Loucy (cell line): ENCODE measurements around the gene PDE6B.

Experiments
- H2AFZ ChIP-seq: fragments of 200-600 bp; sonication (generic); 2 replicates; pipeline ENCODE4 v1.6.0; 2016; ENCODE audit warnings: antibody characterized with exemption, mild to moderate bottlenecking, low read length, moderate library complexity
- H3F3A ChIP-seq: fragments of 200-600 bp; 2 replicates; pipeline ENCODE4 v1.6.0; 2016; ENCODE audit warnings: antibody characterized with exemption, low read depth, mild to moderate bottlenecking
- H3K27me3 ChIP-seq: fragments of 200-600 bp; sonication (generic); 2 replicates; pipeline ENCODE4 v1.6.1; 2014; ENCODE audit warnings: low read length, mild to moderate bottlenecking; ENCODE audit not compliant: insufficient read depth, poor library complexity, severe bottlenecking
- H3K36me3 ChIP-seq: fragments of 200-600 bp; sonication (generic); 2 replicates; pipeline ENCODE4 v1.6.1; 2016; ENCODE audit warnings: low read length; ENCODE audit not compliant: insufficient read depth
- H3K4me1 ChIP-seq: fragments of 200-600 bp; sonication (generic); 2 replicates; pipeline ENCODE4 v1.5.1; 2014; ENCODE audit warnings: low read length, mild to moderate bottlenecking; ENCODE audit not compliant: insufficient read depth, poor library complexity, severe bottlenecking
- H3K4me2 ChIP-seq: fragments of 200-600 bp; sonication (generic); 2 replicates; pipeline ENCODE4 v1.6.0; 2014; ENCODE audit warnings: antibody characterized with exemption, low read length, low read depth, mild to moderate bottlenecking; ENCODE audit not compliant: poor library complexity, severe bottlenecking
- H3K4me3 ChIP-seq: fragments of 200-600 bp; sonication (generic); 2 replicates; pipeline ENCODE4 v1.5.1; 2014; ENCODE audit warnings: low read length, mild to moderate bottlenecking, mixed read lengths; ENCODE audit not compliant: poor library complexity, severe bottlenecking
- H3K79me2 ChIP-seq: fragments of 200-600 bp; sonication (generic); 2 replicates; pipeline ENCODE4 v1.6.1; 2014; ENCODE audit warnings: low read length; ENCODE audit not compliant: insufficient read depth
- H3K9ac ChIP-seq: fragments of 200-600 bp; sonication (generic); 2 replicates; pipeline ENCODE4 v1.6.0; 2014; ENCODE audit warnings: mild to moderate bottlenecking, low read depth, low read length, moderate library complexity; ENCODE audit not compliant: poor library complexity, severe bottlenecking
- H3K9me2 ChIP-seq: fragments of 200-600 bp; sonication (generic); replicated peaks from 2 replicates; pipeline ENCODE4 v1.6.1; 2016; ENCODE audit warnings: low read depth, low read length, mixed read lengths
- H3K9me3 ChIP-seq: fragments of 200-600 bp; sonication (generic); 2 replicates; pipeline ENCODE4 v1.6.1; 2014; ENCODE audit warnings: mild to moderate bottlenecking, antibody characterized with exemption, low read length, low read depth; ENCODE audit not compliant: insufficient read depth
- H4K20me1 ChIP-seq: fragments of 200-600 bp; sonication (generic); 2 replicates; pipeline ENCODE4 v1.6.0; 2014; ENCODE audit warnings: antibody characterized with exemption, low read length, mild to moderate bottlenecking; ENCODE audit not compliant: insufficient read depth, poor library complexity, severe bottlenecking
- CTCF ChIP-seq: fragments of 200-600 bp; sonication (generic); conservative IDR thresholded peaks from 2 replicates; pipeline ENCODE4 v1.5.1; 2014; ENCODE audit warnings: mild to moderate bottlenecking, antibody characterized with exemption, low read length
- EZH2phosphoT487 ChIP-seq: fragments of 200-600 bp; IDR thresholded peaks from 2 replicates; pipeline ENCODE4 v1.6.1; 2018; ENCODE audit warnings: antibody characterized with exemption, mild to moderate bottlenecking, moderate library complexity, borderline replicate concordance

Gene PDE6B

GRCh38 chr4:685679-686412, 60.5 kb downstream of the PDE6B start:
- Histone ChIP-seq H3K4me2 (no peak overlapping the region), H4K20me1 (no peaks in the 10 kb centered on the region), H2AFZ (no peak overlapping the region), H3K36me3 (no peaks in the 10 kb centered on the region), H3K9me3 (no peaks in the 10 kb centered on the region; the same call in 1 of the 2 replicates), H3K9ac (no peak overlapping the region), H3K27me3 (no peaks in the 10 kb centered on the region), H3K4me3 (no peak overlapping the region), H3K4me1 (no peaks in the 10 kb centered on the region), H3F3A (no peaks in the 10 kb centered on the region), H3K9me2 (no peaks in the 10 kb centered on the region), H3K79me2 (no peaks in the 10 kb centered on the region)
- TF ChIP-seq CTCF (no peak), EZH2phosphoT487 (no peak)

GRCh38 chr4:686413-687040, 61.2 kb downstream of the PDE6B start:
- no peaks in the 10 kb centered on the region for H3K36me3 ChIP-seq
- no peak overlapping the region for H3K4me3 ChIP-seq
- no peak for TF ChIP-seq EZH2phosphoT487
- TF ChIP-seq CTCF, result no peak
- H4K20me1 ChIP-seq, result no peaks in the 10 kb centered on the region
- no peaks in the 10 kb centered on the region for H3K27me3 ChIP-seq
- no peaks in the 10 kb centered on the region for H3F3A ChIP-seq
- no peaks in the 10 kb centered on the region for H3K79me2 ChIP-seq
- H3K4me2 ChIP-seq, result no peak overlapping the region
- no peaks in the 10 kb centered on the region for H3K9me2 ChIP-seq
- H3K9ac ChIP-seq, result no peak overlapping the region
- no peak overlapping the region for H2AFZ ChIP-seq
- H3K9me3 ChIP-seq, result no peaks in the 10 kb centered on the region; the same call in 1 of the 2 replicates
- H3K4me1 ChIP-seq, result no peaks in the 10 kb centered on the region

GRCh38 chr4:687048-687970, 61.9 kb downstream of the PDE6B start:
- TF ChIP-seq EZH2phosphoT487, result no peak
- no peak for TF ChIP-seq CTCF
- Histone ChIP-seq H3K27me3 (no peaks in the 10 kb centered on the region), H3K36me3 (no peaks in the 10 kb centered on the region), H3F3A (no peaks in the 10 kb centered on the region), H4K20me1 (no peaks in the 10 kb centered on the region), H2AFZ (no peak overlapping the region), H3K4me1 (no peaks in the 10 kb centered on the region), H3K79me2 (no peaks in the 10 kb centered on the region), H3K9ac (no peak overlapping the region), H3K9me3 (no peaks in the 10 kb centered on the region; the same call in 1 of the 2 replicates), H3K9me2 (no peaks in the 10 kb centered on the region), H3K4me2 (no peak overlapping the region), H3K4me3 (no peak overlapping the region)
